Measurements from ENCODE around the gene MYO9B.
"Not testable (repeated sequence)": the region's sequence is repeated elsewhere in the genome, so short reads cannot be mapped to it uniquely, and the experiment has no call there.

MYO9B gene

GRCh38 chr19:17159466-17160393 lies 84.2 kb downstream of the MYO9B start:
- H4K20me1 ChIP-seq (ENCODE audit: control insufficient read depth, insufficient read depth, low read depth, low read length): no peaks in the 10 kb centered on the region
- peaks cover 7% of the 10 kb centered on the region for H3K4me1 ChIP-seq (ENCODE audit: control insufficient read depth, low read length)
- TF ChIP-seq EZH2phosphoT487 (IDR thresholded peaks at IDR 0.05; ENCODE audit: borderline replicate concordance, low read length): no peak
- TF ChIP-seq CTCF (IDR thresholded peaks at IDR 0.05; ENCODE audit: low read depth, low read length, poor library complexity, severe bottlenecking): no peak
- H3K4me3 ChIP-seq (ENCODE audit: low read length): no peak overlapping the region
- H3F3A ChIP-seq (ENCODE audit: control insufficient read depth, insufficient read depth): peaks cover 3% of the 10 kb centered on the region; the same call in 1 of the 2 replicates
- no peak overlapping the region for H3K27ac ChIP-seq (ENCODE audit: low read depth, low read length)
- H3K9me2 ChIP-seq (replicated peaks; ENCODE audit: control insufficient read depth, low read length): no peaks in the 10 kb centered on the region
- no peak overlapping the region for H3K4me2 ChIP-seq (ENCODE audit: low read length)
- H3K79me2 ChIP-seq (ENCODE audit: control insufficient read depth, low read length): no peaks in the 10 kb centered on the region
- no peaks in the 10 kb centered on the region for H3K27me3 ChIP-seq (ENCODE audit: control insufficient read depth, low read length)
- no peaks in the 10 kb centered on the region for H3K9me3 ChIP-seq (ENCODE audit: control insufficient read depth, insufficient read depth, low read length)
- H3K36me3 ChIP-seq (ENCODE audit: control insufficient read depth, low read length): peaks cover 78% of the 10 kb centered on the region

- H4K20me1 ChIP-seq (ENCODE audit: control insufficient read depth, insufficient read depth, low read depth, low read length): no peaks in the 10 kb centered on the region
- no peak overlapping the region for H3K27ac ChIP-seq (ENCODE audit: low read depth, low read length)
- H3K9me2 ChIP-seq (replicated peaks; ENCODE audit: control insufficient read depth, low read length): no peaks in the 10 kb centered on the region
- no peaks in the 10 kb centered on the region for H3K79me2 ChIP-seq (ENCODE audit: control insufficient read depth, low read length)
- no peak overlapping the region for H3K4me3 ChIP-seq (ENCODE audit: low read length)
- peaks cover 3% of the 10 kb centered on the region; the same call in 1 of the 2 replicates for H3F3A ChIP-seq (ENCODE audit: control insufficient read depth, insufficient read depth)
- peaks cover 83% of the 10 kb centered on the region for H3K36me3 ChIP-seq (ENCODE audit: control insufficient read depth, low read length)
- H3K27me3 ChIP-seq (ENCODE audit: control insufficient read depth, low read length): no peaks in the 10 kb centered on the region
- peaks cover 7% of the 10 kb centered on the region for H3K4me1 ChIP-seq (ENCODE audit: control insufficient read depth, low read length)
- H3K9me3 ChIP-seq (ENCODE audit: control insufficient read depth, insufficient read depth, low read length): no peaks in the 10 kb centered on the region
- no peak overlapping the region for H3K4me2 ChIP-seq (ENCODE audit: low read length)
- TF ChIP-seq CTCF (IDR thresholded peaks at IDR 0.05; ENCODE audit: low read depth, low read length, poor library complexity, severe bottlenecking) (no peak), EZH2phosphoT487 (IDR thresholded peaks at IDR 0.05; ENCODE audit: borderline replicate concordance, low read length) (no peak)
These were observed 85.3 kb downstream of the MYO9B start for GRCh38 chr19:17160908-17161307.

GRCh38 chr19:17162131-17162530 lies 86.6 kb downstream of the MYO9B start:
- H3K27ac ChIP-seq (ENCODE audit: low read depth, low read length); H4K20me1 ChIP-seq (ENCODE audit: control insufficient read depth, insufficient read depth, low read depth, low read length); H3K4me1 ChIP-seq (ENCODE audit: control insufficient read depth, low read length); H3K4me2 ChIP-seq (ENCODE audit: low read length); H3K4me3 ChIP-seq (ENCODE audit: low read length); H3K9me2 ChIP-seq (replicated peaks; ENCODE audit: control insufficient read depth, low read length); H3K27me3 ChIP-seq (ENCODE audit: control insufficient read depth, low read length); H3K79me2 ChIP-seq (ENCODE audit: control insufficient read depth, low read length); H3F3A ChIP-seq (ENCODE audit: control insufficient read depth, insufficient read depth); H3K9me3 ChIP-seq (ENCODE audit: control insufficient read depth, insufficient read depth, low read length): not testable (repeated sequence)
- H3K36me3 ChIP-seq (ENCODE audit: control insufficient read depth, low read length): peaks cover 80% of the 10 kb centered on the region

- Histone ChIP-seq H3K9me3 (ENCODE audit: control insufficient read depth, insufficient read depth, low read length) (no peaks in the 10 kb centered on the region), H3F3A (ENCODE audit: control insufficient read depth, insufficient read depth) (peaks cover 3% of the 10 kb centered on the region; the same call in 1 of the 2 replicates), H3K27me3 (ENCODE audit: control insufficient read depth, low read length) (no peaks in the 10 kb centered on the region), H3K79me2 (ENCODE audit: control insufficient read depth, low read length) (no peaks in the 10 kb centered on the region), H3K4me2 (ENCODE audit: low read length) (no peak overlapping the region), H3K9me2 (replicated peaks; ENCODE audit: control insufficient read depth, low read length) (no peaks in the 10 kb centered on the region), H4K20me1 (ENCODE audit: control insufficient read depth, insufficient read depth, low read depth, low read length) (no peaks in the 10 kb centered on the region), H3K4me3 (ENCODE audit: low read length) (no peak overlapping the region), H3K36me3 (ENCODE audit: control insufficient read depth, low read length) (peaks cover 80% of the 10 kb centered on the region), H3K27ac (ENCODE audit: low read depth, low read length) (no peak overlapping the region), H3K4me1 (ENCODE audit: control insufficient read depth, low read length) (peaks cover 7% of the 10 kb centered on the region)
- TF ChIP-seq EZH2phosphoT487 (IDR thresholded peaks at IDR 0.05; ENCODE audit: borderline replicate concordance, low read length) (no peak), CTCF (IDR thresholded peaks at IDR 0.05; ENCODE audit: low read depth, low read length, poor library complexity, severe bottlenecking) (no peak)
These were observed 87.0 kb downstream of the MYO9B start for GRCh38 chr19:17162580-17162979.
